Stomach smooth muscle (tissue), 2 donors: ENCODE measurements around the gene ACTR3C.
A peak's percentile ranks its signal among the peaks of the same experiment; 100 is the strongest.

ENCODE experiments used
- H3K27ac ChIP-seq: one replicate; pipeline ENCODE4 v1.7.0; 2013; ENCODE audit warnings: mild to moderate bottlenecking, low read length, inconsistent platforms
- H3K27me3 ChIP-seq, 2 donors: one replicate each; pipeline ENCODE4 v1.7.0; 2013; ENCODE audit warnings: low read length in 2 of 2; ENCODE audit not compliant: insufficient read depth in 2 of 2, control insufficient read depth in 1 of 2
- H3K36me3 ChIP-seq, 2 donors: one replicate each; pipeline ENCODE4 v1.7.0; 2013; ENCODE audit warnings: low read length in 2 of 2; ENCODE audit not compliant: control insufficient read depth in 2 of 2, insufficient read depth in 2 of 2
- H3K4me1 ChIP-seq: one replicate; pipeline ENCODE4 v1.7.0; 2013; ENCODE audit warnings: low read length; ENCODE audit not compliant: control insufficient read depth, insufficient read depth
- H3K4me3 ChIP-seq, 2 donors: one replicate each; pipeline ENCODE4 v1.7.0; 2013; ENCODE audit warnings: low read length in 2 of 2
- H3K9ac ChIP-seq, 2 donors: one replicate each; pipeline ENCODE4 v1.7.0; 2013; ENCODE audit warnings: low read length in 2 of 2, mild to moderate bottlenecking in 1 of 2
- H3K9me3 ChIP-seq, 2 donors: one replicate each; pipeline ENCODE4 v1.7.0; 2013; ENCODE audit warnings: low read length in 2 of 2; ENCODE audit not compliant: control insufficient read depth in 2 of 2
- donor health status: healthy.
- donor health status: Pancreatic carcinoma.

The ACTR3C gene

GRCh38 chr7:150322833-150323681 is at the start of gene ACTR3C, which contains the start of gene LRRC61:
TSS of gene ACTR3C (minus strand) at chr7:150323545. CDS start at chr7:150295296, 28,249 bp downstream.
TSS of gene LRRC61 (plus strand) at chr7:150323355. CDS start at chr7:150336862, 13,507 bp downstream.
- Histone ChIP-seq H3K9ac (peak within 1 kb of the TSS; percentile 80 to 88), H3K4me1 (peaks cover 23% of the 10 kb centered on the region), H3K27ac (peak within 1 kb of the TSS; percentile 62), H3K9me3 (no peaks in the 10 kb centered on the region), H3K4me3 (peak within 1 kb of the TSS; percentile 85 to 90), H3K36me3 (peaks cover 2 to 11% of the 10 kb centered on the region in 2 donors), H3K27me3 (no peaks in the 10 kb centered on the region)

GRCh38 chr7:150372271-150373048 is 49.1 kb upstream of the ACTR3C start:
- H3K9me3 ChIP-seq, result no peaks in the 10 kb centered on the region
- H3K27ac ChIP-seq, result no peak overlapping the region
- H3K9ac ChIP-seq, result no peak overlapping the region
- H3K4me1 ChIP-seq, result peaks cover 21% of the 10 kb centered on the region
- no peaks in the 10 kb centered on the region for H3K27me3 ChIP-seq
- H3K36me3 ChIP-seq, result peaks cover 8 to 17% of the 10 kb centered on the region in 2 donors
- no peak overlapping the region for H3K4me3 ChIP-seq

- Histone ChIP-seq H3K4me1 (peaks cover 19% of the 10 kb centered on the region), H3K27ac (no peak overlapping the region), H3K36me3 (peaks cover 8 to 17% of the 10 kb centered on the region in 2 donors), H3K27me3 (no peaks in the 10 kb centered on the region), H3K9me3 (no peaks in the 10 kb centered on the region), H3K9ac (no peak overlapping the region), H3K4me3 (no peak overlapping the region)
Observed at GRCh38 chr7:150371996-150372270, 48.6 kb upstream of the ACTR3C start.

- Histone ChIP-seq H3K27ac (peak overlapping the region; percentile 82), H3K36me3 (peaks cover 8 to 17% of the 10 kb centered on the region in 2 donors), H3K9ac (no peak overlapping the region)
Observed at GRCh38 chr7:150371131-150371995, 48.0 kb upstream of the ACTR3C start.

GRCh38 chr7:150370612-150371071 is 47.3 kb upstream of the ACTR3C start:
- Histone ChIP-seq H3K36me3 (peaks cover 8 to 17% of the 10 kb centered on the region in 2 donors), H3K4me3 (no peak overlapping the region), H3K9me3 (no peaks in the 10 kb centered on the region), H3K9ac (peak overlapping the region in 1 of 2 donors; percentile 13), H3K27ac (peak overlapping the region; percentile 82), H3K4me1 (peaks cover 19% of the 10 kb centered on the region), H3K27me3 (no peaks in the 10 kb centered on the region)

More at GRCh38 chr7:150371131-150371995, 48.0 kb upstream of the ACTR3C start:
- H3K4me3 ChIP-seq, result no peak overlapping the region
- no peaks in the 10 kb centered on the region for H3K27me3 ChIP-seq
- no peaks in the 10 kb centered on the region for H3K9me3 ChIP-seq
- peaks cover 19% of the 10 kb centered on the region for H3K4me1 ChIP-seq

GRCh38 chr7:150369748-150370501 is 46.6 kb upstream of the ACTR3C start:
- H3K27ac ChIP-seq, result peak overlapping the region; percentile 82
- peaks cover 8 to 17% of the 10 kb centered on the region in 2 donors for H3K36me3 ChIP-seq
- peaks cover 19% of the 10 kb centered on the region for H3K4me1 ChIP-seq
- peak overlapping the region; percentile 90 to 93 for H3K9ac ChIP-seq
- H3K27me3 ChIP-seq, result no peaks in the 10 kb centered on the region
- H3K9me3 ChIP-seq, result no peaks in the 10 kb centered on the region
- peak overlapping the region; percentile 92 to 94 for H3K4me3 ChIP-seq

- peaks cover 6 to 16% of the 10 kb centered on the region in 2 donors for H3K36me3 ChIP-seq
- H3K9ac ChIP-seq, result peak overlapping the region; percentile 90 to 93
- H3K9me3 ChIP-seq, result no peaks in the 10 kb centered on the region
- peaks cover 19% of the 10 kb centered on the region for H3K4me1 ChIP-seq
- peak overlapping the region; percentile 92 to 94 for H3K4me3 ChIP-seq
- no peaks in the 10 kb centered on the region for H3K27me3 ChIP-seq
- peak overlapping the region; percentile 82 for H3K27ac ChIP-seq
Observed at GRCh38 chr7:150368884-150369747, 45.8 kb upstream of the ACTR3C start.

- Histone ChIP-seq H3K27ac (peak within 1 kb of the TSS; percentile 82), H3K9me3 (no peaks in the 10 kb centered on the region), H3K4me1 (peaks cover 19% of the 10 kb centered on the region), H3K27me3 (no peaks in the 10 kb centered on the region), H3K36me3 (peaks cover 3 to 11% of the 10 kb centered on the region in 2 donors), H3K9ac (peak within 1 kb of the TSS; percentile 90 to 93), H3K4me3 (peak within 1 kb of the TSS; percentile 92 to 94)
Observed at GRCh38 chr7:150368096-150368883, 44.9 kb upstream of the ACTR3C start, which contains the start of gene REPIN1. TSS of gene REPIN1 (plus strand) at chr7:150368822. CDS start at chr7:150369712, 890 bp downstream.
